SW480 (cell line): ENCODE measurements around the gene LRRC4C.

Source experiments
- DNase-seq: peaks from one replicate; pipeline ENCODE4 v3.0.0-alpha.2; 2016; ENCODE audit warnings: low spot score

LRRC4C gene

GRCh38 chr11:41323446-41323845, 136.0 kb downstream of the LRRC4C start:
- DNase-seq = no peak

- no peak for DNase-seq
Observed at GRCh38 chr11:41320653-41321052, 138.8 kb downstream of the LRRC4C start.

GRCh38 chr11:41320238-41320637, 139.2 kb downstream of the LRRC4C start:
- no peak for DNase-seq

GRCh38 chr11:41319434-41319833, 140.0 kb downstream of the LRRC4C start:
- DNase-seq = no peak

GRCh38 chr11:41316751-41317150, 142.7 kb downstream of the LRRC4C start:
- DNase-seq = no peak

GRCh38 chr11:41313226-41313625, 146.2 kb downstream of the LRRC4C start:
- no peak for DNase-seq

- peak; percentile 4 for DNase-seq
Observed at GRCh38 chr11:41309716-41310115, 149.7 kb downstream of the LRRC4C start.

GRCh38 chr11:41309111-41309522, 150.3 kb downstream of the LRRC4C start:
- no peak for DNase-seq

- DNase-seq = no peak
Observed at GRCh38 chr11:41308286-41308685, 151.2 kb downstream of the LRRC4C start.

GRCh38 chr11:41307296-41308080, 152.0 kb downstream of the LRRC4C start:
- no peak for DNase-seq

- no peak for DNase-seq
Observed at GRCh38 chr11:41306431-41306830, 153.0 kb downstream of the LRRC4C start.

- no peak for DNase-seq
Observed at GRCh38 chr11:41301023-41301422, 158.4 kb downstream of the LRRC4C start.

- no peak for DNase-seq
Observed at GRCh38 chr11:41289408-41289807, 170.0 kb downstream of the LRRC4C start.

- DNase-seq = no peak
Observed at GRCh38 chr11:41286751-41287150, 172.7 kb downstream of the LRRC4C start.

- no peak for DNase-seq
Observed at GRCh38 chr11:41284354-41284753, 175.1 kb downstream of the LRRC4C start.

- no peak for DNase-seq
Observed at GRCh38 chr11:41283191-41283930, 176.1 kb downstream of the LRRC4C start.

- no peak for DNase-seq
Observed at GRCh38 chr11:41282395-41282794, 177.1 kb downstream of the LRRC4C start.

GRCh38 chr11:41281131-41281742, 178.2 kb downstream of the LRRC4C start:
- DNase-seq = no peak

GRCh38 chr11:41274831-41275230, 184.6 kb downstream of the LRRC4C start:
- DNase-seq = no peak

- no peak for DNase-seq
Observed at GRCh38 chr11:41273908-41274307, 185.5 kb downstream of the LRRC4C start.

- no peak for DNase-seq
Observed at GRCh38 chr11:41267451-41267850, 192.0 kb downstream of the LRRC4C start.

GRCh38 chr11:41256041-41256440, 203.4 kb downstream of the LRRC4C start:
- DNase-seq = no peak

GRCh38 chr11:41254966-41255365, 204.5 kb downstream of the LRRC4C start:
- no peak for DNase-seq
